ENCODE data around the gene TRPM4.
A peak's percentile ranks its signal among the peaks of the same experiment; 100 is the strongest.

TRPM4 gene

GRCh38 chr19:49142866-49143335 is 14.7 kb upstream of the TRPM4 start (continued):
- TF ChIP-seq, protein P1, sequence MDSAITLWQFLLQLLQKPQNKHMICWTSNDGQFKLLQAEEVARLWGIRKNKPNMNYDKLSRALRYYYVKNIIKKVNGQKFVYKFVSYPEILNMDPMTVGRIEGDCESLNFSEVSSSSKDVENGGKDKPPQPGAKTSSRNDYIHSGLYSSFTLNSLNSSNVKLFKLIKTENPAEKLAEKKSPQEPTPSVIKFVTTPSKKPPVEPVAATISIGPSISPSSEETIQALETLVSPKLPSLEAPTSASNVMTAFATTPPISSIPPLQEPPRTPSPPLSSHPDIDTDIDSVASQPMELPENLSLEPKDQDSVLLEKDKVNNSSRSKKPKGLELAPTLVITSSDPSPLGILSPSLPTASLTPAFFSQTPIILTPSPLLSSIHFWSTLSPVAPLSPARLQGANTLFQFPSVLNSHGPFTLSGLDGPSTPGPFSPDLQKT (IDR thresholded peaks at IDR 0.05; ENCODE audit: borderline replicate concordance, low read depth, low read length) = no peak
- TF ChIP-seq ZFP69B (tag by site-specific recombination; IDR thresholded peaks at IDR 0.05) (no peak), BCL6B (tag by site-specific recombination; IDR thresholded peaks at IDR 0.05) (no peak), ZNF654 (tag by site-specific recombination; IDR thresholded peaks at IDR 0.05; ENCODE audit: low read depth) (no peak), GLIS2 (tag by site-specific recombination; IDR thresholded peaks at IDR 0.05) (peak; percentile 91), ZBTB10 (tag by site-specific recombination; IDR thresholded peaks at IDR 0.05) (no peak), ZNF280C (tag by site-specific recombination; IDR thresholded peaks at IDR 0.05) (no peak), FEZF1 (tag by site-specific recombination; IDR thresholded peaks at IDR 0.05) (no peak), SCRT2 (tag by site-specific recombination; IDR thresholded peaks at IDR 0.05) (no peak), PATZ1 (tag by site-specific recombination; IDR thresholded peaks at IDR 0.05) (peak; percentile 59), ZBTB17 (tag by site-specific recombination; IDR thresholded peaks at IDR 0.05) (peak; percentile 46; the same call in 1 of the 2 replicates)
- TF ChIP-seq, protein P2, sequence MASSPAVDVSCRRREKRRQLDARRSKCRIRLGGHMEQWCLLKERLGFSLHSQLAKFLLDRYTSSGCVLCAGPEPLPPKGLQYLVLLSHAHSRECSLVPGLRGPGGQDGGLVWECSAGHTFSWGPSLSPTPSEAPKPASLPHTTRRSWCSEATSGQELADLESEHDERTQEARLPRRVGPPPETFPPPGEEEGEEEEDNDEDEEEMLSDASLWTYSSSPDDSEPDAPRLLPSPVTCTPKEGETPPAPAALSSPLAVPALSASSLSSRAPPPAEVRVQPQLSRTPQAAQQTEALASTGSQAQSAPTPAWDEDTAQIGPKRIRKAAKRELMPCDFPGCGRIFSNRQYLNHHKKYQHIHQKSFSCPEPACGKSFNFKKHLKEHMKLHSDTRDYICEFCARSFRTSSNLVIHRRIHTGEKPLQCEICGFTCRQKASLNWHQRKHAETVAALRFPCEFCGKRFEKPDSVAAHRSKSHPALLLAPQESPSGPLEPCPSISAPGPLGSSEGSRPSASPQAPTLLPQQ (tag by site-specific recombination; IDR thresholded peaks at IDR 0.05) = no peak

DNA sequence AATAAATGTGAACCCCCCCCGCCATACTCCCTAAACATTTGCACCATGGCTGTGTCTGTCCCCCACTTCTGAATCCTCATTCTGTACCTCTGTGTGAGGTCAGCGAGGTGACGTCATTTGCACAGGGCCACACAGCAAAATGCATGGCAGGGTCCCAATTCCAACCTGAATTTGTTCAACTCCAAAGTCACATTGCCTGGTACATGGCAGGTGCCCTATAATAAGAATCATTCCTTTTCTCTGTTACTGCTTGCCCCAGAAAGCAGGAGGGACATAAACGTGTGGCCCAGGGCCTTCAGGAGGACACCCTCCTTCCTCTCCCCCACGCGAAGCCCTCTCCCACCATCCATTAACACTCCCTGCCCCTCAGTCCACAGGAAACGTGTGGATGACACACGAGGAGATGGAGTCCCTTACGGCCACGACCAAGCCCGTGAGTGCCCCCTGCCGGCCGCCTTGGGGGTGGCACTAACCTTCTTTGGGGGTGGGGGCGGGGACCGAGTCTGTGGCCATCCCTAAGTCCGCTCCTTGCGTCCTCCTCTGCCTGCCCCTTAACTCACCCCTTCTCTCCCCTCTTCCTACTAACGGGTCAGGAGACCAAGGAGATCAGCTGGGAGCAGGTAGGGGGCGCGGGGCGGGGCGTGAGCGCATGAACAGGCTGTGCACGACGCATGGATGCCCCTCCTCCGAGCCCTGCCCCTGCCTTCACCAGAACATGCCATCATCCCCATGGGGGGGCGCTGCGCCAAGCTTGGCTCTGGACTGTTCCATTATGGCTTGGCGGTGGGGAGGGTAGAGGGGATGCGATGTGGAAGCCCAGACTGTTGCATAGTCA is 11.8 kb upstream of the TRPM4 start:
- Histone ChIP-seq H3K4me1 (ENCODE audit: control insufficient read depth, insufficient read depth, low read length) (peaks cover 6% of the 10 kb centered on the region), H3K27ac (ENCODE audit: extremely low read depth, low read depth, low read length) (no peak overlapping the region; the same call in 1 of the 2 replicates), H3K36me3 (ENCODE audit: control insufficient read depth in 2 of 2, insufficient read depth in 1 of 2, low read length in 2 of 2) (no peaks in the 10 kb centered on the region; a peak in 1 of 3 replicates), H3K4me3 (ENCODE audit: low read depth, low read length) (peak overlapping the region; percentile 34), H3K9me3 (ENCODE audit: control insufficient read depth, insufficient read depth, low read depth, low read length) (no peaks in the 10 kb centered on the region)
- ChIA-PET POLR2A (interaction anchor here (0.5 to 1.6 kb wide), 5 partner anchors 18 to 170 kb away, joined by 3 to 5 read pairs (median 4); partner anchors contain the start of gene PPFIA3), CTCF (interaction anchor here (0.5 to 6.6 kb wide), 35 partner anchors 10 to 472 kb away, joined by 3 to 70 read pairs (median 5); partner anchors contain the start of genes GYS1, HRC, LIN7B and RUVBL2)
- TF ChIP-seq, protein P3, sequence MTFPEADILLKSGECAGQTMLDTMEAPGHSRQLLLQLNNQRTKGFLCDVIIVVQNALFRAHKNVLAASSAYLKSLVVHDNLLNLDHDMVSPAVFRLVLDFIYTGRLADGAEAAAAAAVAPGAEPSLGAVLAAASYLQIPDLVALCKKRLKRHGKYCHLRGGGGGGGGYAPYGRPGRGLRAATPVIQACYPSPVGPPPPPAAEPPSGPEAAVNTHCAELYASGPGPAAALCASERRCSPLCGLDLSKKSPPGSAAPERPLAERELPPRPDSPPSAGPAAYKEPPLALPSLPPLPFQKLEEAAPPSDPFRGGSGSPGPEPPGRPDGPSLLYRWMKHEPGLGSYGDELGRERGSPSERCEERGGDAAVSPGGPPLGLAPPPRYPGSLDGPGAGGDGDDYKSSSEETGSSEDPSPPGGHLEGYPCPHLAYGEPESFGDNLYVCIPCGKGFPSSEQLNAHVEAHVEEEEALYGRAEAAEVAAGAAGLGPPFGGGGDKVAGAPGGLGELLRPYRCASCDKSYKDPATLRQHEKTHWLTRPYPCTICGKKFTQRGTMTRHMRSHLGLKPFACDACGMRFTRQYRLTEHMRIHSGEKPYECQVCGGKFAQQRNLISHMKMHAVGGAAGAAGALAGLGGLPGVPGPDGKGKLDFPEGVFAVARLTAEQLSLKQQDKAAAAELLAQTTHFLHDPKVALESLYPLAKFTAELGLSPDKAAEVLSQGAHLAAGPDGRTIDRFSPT (tag by site-specific recombination; IDR thresholded peaks at IDR 0.05) = 0 out of 2 replicates have a peak, but pooled peaks have one; percentile 19
- no peak for TF ChIP-seq ZNF843 (tag by site-specific recombination; IDR thresholded peaks at IDR 0.05)
- TF ChIP-seq KLF9 (tag by site-specific recombination; IDR thresholded peaks at IDR 0.05; ENCODE audit: low read depth) = peak; percentile 82
- TF ChIP-seq, protein P4, sequence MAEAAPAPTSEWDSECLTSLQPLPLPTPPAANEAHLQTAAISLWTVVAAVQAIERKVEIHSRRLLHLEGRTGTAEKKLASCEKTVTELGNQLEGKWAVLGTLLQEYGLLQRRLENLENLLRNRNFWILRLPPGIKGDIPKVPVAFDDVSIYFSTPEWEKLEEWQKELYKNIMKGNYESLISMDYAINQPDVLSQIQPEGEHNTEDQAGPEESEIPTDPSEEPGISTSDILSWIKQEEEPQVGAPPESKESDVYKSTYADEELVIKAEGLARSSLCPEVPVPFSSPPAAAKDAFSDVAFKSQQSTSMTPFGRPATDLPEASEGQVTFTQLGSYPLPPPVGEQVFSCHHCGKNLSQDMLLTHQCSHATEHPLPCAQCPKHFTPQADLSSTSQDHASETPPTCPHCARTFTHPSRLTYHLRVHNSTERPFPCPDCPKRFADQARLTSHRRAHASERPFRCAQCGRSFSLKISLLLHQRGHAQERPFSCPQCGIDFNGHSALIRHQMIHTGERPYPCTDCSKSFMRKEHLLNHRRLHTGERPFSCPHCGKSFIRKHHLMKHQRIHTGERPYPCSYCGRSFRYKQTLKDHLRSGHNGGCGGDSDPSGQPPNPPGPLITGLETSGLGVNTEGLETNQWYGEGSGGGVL (tag by site-specific recombination; IDR thresholded peaks at IDR 0.05) = peak; percentile 76
- TF ChIP-seq SP2 (tag by site-specific recombination; IDR thresholded peaks at IDR 0.05) = peak; percentile 28
- peak; percentile 45; the same call in 1 of the 2 replicates for TF ChIP-seq ZNF394 (tag by site-specific recombination; IDR thresholded peaks at IDR 0.05; ENCODE audit: borderline replicate concordance)

Measured in HEK293 (cell line).